CD4-positive, alpha-beta T cell (primary cell): ENCODE measurements around the gene STAB2. TPM values are rescaled to one million over a fixed set of nuclear protein-coding genes. Genes with fewer than 3 reads are reported as not detected.

Source experiments
- ATAC-seq: fragments of 200-7000 bp; cut with Tn5 transposase; one replicate; pipeline ENCODE4 v1.10.0; 2022; ENCODE audit warnings: mild to moderate bottlenecking; ENCODE audit not compliant: poor library complexity
- CTCF ChIA-PET: fragments of 350-600 bp; sonication (Branson Sonifier 250); formaldehyde crosslinking; loops from one replicate; lab custom pipeline; 2021; ENCODE audit warnings: antibody characterized with exemption, inconsistent platforms; lab: Charles Lee
- POLR2A ChIA-PET: fragments of 350-600 bp; sonication (Branson Sonifier 250); formaldehyde crosslinking; loops from one replicate; lab custom pipeline; 2021; ENCODE audit warnings: antibody characterized with exemption, inconsistent platforms; lab: Charles Lee
- DNase-seq, 14 experiments: peaks; one replicate each; pipeline ENCODE4 v3.0.0-alpha.2; 2013 to 2020; ENCODE audit warnings: mixed read lengths in 2 of 14
- H3K27ac ChIP-seq, 2 donors: one replicate each; pipeline versions ENCODE4 v1.5.1 to v1.7.0; 2013; ENCODE audit warnings: low read length in 2 of 2, low read depth in 1 of 2, mild to moderate bottlenecking in 1 of 2
- H3K27me3 ChIP-seq, 2 experiments: 1 replicate in 1 of 2; 2 replicates in 1 of 2; pipeline versions ENCODE4 v1.6.1 to v1.7.0; 2013; ENCODE audit warnings: low read length in 2 of 2, control low read depth in 1 of 2, mild to moderate bottlenecking in 1 of 2, moderate library complexity in 1 of 2; ENCODE audit not compliant: insufficient read depth in 2 of 2, control insufficient read depth in 1 of 2
- H3K36me3 ChIP-seq: one replicate; pipeline ENCODE4 v1.6.1; 2013; ENCODE audit warnings: low read length, control low read depth; ENCODE audit not compliant: insufficient read depth
- H3K4me1 ChIP-seq: one replicate; pipeline ENCODE4 v1.6.1; 2013; ENCODE audit warnings: low read length, control low read depth; ENCODE audit not compliant: insufficient read depth
- H3K4me3 ChIP-seq: one replicate; pipeline ENCODE4 v1.5.1; 2013; ENCODE audit warnings: mild to moderate bottlenecking, low read length, moderate library complexity
- H3K9me3 ChIP-seq, 2 experiments: 1 replicate in 1 of 2; 2 replicates in 1 of 2; pipeline versions ENCODE4 v1.6.1 to v1.7.0; 2013; ENCODE audit warnings: low read length in 2 of 2, mild to moderate bottlenecking in 2 of 2, control low read depth in 1 of 2, moderate library complexity in 1 of 2; ENCODE audit not compliant: control insufficient read depth in 1 of 2, insufficient read depth in 1 of 2
- H3K27ac Mint-ChIP-seq: one replicate; pipeline ENCODE4 v1.8.0; 2020; ENCODE audit warnings: mixed read lengths
- H3K27me3 Mint-ChIP-seq: one replicate; pipeline ENCODE4 v1.8.0; 2021; ENCODE audit warnings: mixed read lengths
- H3K36me3 Mint-ChIP-seq: one replicate; pipeline ENCODE4 v1.8.0; 2021; ENCODE audit warnings: low read depth, mixed read lengths
- H3K4me1 Mint-ChIP-seq: one replicate; pipeline ENCODE4 v1.8.0; 2021; ENCODE audit warnings: low read depth, mixed read lengths
- H3K4me3 Mint-ChIP-seq: one replicate; pipeline ENCODE4 v1.8.0; 2020; ENCODE audit warnings: mild to moderate bottlenecking, mixed read lengths
- H3K9me3 Mint-ChIP-seq: one replicate; pipeline ENCODE4 v1.8.0; 2020; ENCODE audit warnings: mixed read lengths
- intact Hi-C, 2 experiments: fragments of 100-400 bp; cut with DNase I in 1 of 2; cut with micrococcal nuclease in 1 of 2; formaldehyde crosslinking; loops; one replicate each; pipeline versions ENCODE4 v1.15.1 to v1.9.0; 2023 to 2025; cut with DNase I, micrococcal nuclease
- total RNA-seq, 174 experiments: library from RNA in 2 of 174; stranded (reverse) in 2 of 174; gene quantifications; one replicate each; pipeline ENCODE4 v1.2.3 and lab custom pipeline; 2021 to 2026
- TF ChIP-seq, protein P1 (sequence below): fragments of 200-600 bp; IDR thresholded peaks from one replicate; pipeline ENCODE4 v1.8.0; 2022; ENCODE audit warnings: antibody characterized with exemption, mild to moderate bottlenecking

The STAB2 gene
- total RNA-seq, 2 experiments from 2014 or later, result not detected

DNA sequence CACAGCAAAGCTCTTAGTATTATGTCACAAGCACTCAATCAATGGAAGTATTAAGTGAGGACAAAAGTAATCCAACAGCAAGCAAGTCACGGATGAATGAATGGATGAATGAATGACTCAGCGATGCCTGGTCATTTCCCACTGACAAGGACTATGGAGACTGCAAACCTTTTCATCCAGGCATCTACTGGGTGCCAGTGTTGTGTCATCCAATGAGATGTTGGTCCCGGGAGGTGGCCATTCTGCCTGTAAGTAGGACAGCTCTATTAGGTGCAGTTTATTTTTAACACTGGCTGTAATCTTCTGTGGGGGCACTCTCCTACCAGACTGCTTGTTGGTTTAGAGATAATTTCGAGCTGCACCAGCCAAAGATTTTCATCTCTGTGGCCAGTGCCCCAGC, 39.4 kb downstream of the STAB2 start:
- Histone ChIP-seq H3K36me3 (no peaks in the 10 kb centered on the region), H3K4me1 (no peaks in the 10 kb centered on the region), H3K9me3 (no peaks in the 10 kb centered on the region), H3K27me3 (peaks cover 0 to 3% of the 10 kb centered on the region in 2 experiments), H3K4me3 (no peak overlapping the region), H3K27ac (no peak overlapping the region)
- H3K27me3 Mint-ChIP-seq, result peaks cover 16% of the 10 kb centered on the region
- H3K4me1 Mint-ChIP-seq, result no peaks in the 10 kb centered on the region
- intact Hi-C loops, result no loop called here
- DNase-seq (no peak), ATAC-seq (no peak)
- TF ChIP-seq, protein P1, sequence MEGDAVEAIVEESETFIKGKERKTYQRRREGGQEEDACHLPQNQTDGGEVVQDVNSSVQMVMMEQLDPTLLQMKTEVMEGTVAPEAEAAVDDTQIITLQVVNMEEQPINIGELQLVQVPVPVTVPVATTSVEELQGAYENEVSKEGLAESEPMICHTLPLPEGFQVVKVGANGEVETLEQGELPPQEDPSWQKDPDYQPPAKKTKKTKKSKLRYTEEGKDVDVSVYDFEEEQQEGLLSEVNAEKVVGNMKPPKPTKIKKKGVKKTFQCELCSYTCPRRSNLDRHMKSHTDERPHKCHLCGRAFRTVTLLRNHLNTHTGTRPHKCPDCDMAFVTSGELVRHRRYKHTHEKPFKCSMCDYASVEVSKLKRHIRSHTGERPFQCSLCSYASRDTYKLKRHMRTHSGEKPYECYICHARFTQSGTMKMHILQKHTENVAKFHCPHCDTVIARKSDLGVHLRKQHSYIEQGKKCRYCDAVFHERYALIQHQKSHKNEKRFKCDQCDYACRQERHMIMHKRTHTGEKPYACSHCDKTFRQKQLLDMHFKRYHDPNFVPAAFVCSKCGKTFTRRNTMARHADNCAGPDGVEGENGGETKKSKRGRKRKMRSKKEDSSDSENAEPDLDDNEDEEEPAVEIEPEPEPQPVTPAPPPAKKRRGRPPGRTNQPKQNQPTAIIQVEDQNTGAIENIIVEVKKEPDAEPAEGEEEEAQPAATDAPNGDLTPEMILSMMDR, result no peak
- no peaks in the 10 kb centered on the region for H3K36me3 Mint-ChIP-seq
- H3K4me3 Mint-ChIP-seq, result no peak overlapping the region
- POLR2A ChIA-PET, result no interaction called here
- H3K9me3 Mint-ChIP-seq, result no peaks in the 10 kb centered on the region
- H3K27ac Mint-ChIP-seq, result no peak overlapping the region
- CTCF ChIA-PET, result no interaction called here

DNA sequence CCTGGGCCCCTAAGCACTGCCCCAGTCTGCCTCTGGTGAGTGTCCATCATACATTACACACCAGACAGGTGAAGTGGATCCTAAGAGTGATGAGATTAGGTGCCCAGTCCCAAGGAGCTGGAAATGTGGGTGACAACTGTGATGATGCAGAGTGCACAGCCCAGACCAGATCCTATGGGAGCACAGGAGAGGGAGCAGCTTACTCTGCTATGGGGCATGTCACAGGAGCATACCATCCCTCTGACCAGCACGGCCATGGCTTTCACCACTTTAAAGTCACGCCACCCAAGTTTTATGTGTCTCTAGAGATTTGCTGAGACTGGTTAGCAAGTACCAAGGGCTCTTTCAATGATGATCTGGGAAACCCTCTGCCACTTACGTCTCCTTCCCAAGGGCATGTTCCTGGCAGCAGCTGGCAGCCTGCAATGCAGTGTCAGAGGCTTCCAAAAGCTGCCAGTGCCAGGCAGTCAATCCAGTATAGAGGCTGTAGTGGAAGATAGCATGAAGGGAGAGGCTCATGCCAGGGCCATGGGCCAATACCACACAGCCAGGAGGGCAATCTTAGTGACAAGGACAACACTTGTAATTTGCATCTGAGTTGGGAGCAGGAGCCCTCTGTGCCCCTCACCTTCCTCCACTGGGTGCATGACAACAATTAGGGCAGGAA, 40.2 kb downstream of the STAB2 start:
- ATAC-seq (no peak), DNase-seq (no peak)
- TF ChIP-seq, protein P1, result no peak
- Histone ChIP-seq H3K9me3 (peaks cover 2% of the 10 kb centered on the region in 2 experiments), H3K4me3 (no peak overlapping the region), H3K27me3 (peaks cover 0 to 3% of the 10 kb centered on the region in 2 experiments), H3K27ac (no peak overlapping the region), H3K36me3 (no peaks in the 10 kb centered on the region), H3K4me1 (no peaks in the 10 kb centered on the region)
- Mint-ChIP-seq H3K27ac (no peak overlapping the region), H3K27me3 (peaks cover 16% of the 10 kb centered on the region), H3K4me1 (no peaks in the 10 kb centered on the region), H3K4me3 (no peak overlapping the region), H3K9me3 (no peaks in the 10 kb centered on the region), H3K36me3 (no peaks in the 10 kb centered on the region)
- intact Hi-C loops, result no loop called here
- ChIA-PET POLR2A (no interaction called here), CTCF (no interaction called here)

DNA sequence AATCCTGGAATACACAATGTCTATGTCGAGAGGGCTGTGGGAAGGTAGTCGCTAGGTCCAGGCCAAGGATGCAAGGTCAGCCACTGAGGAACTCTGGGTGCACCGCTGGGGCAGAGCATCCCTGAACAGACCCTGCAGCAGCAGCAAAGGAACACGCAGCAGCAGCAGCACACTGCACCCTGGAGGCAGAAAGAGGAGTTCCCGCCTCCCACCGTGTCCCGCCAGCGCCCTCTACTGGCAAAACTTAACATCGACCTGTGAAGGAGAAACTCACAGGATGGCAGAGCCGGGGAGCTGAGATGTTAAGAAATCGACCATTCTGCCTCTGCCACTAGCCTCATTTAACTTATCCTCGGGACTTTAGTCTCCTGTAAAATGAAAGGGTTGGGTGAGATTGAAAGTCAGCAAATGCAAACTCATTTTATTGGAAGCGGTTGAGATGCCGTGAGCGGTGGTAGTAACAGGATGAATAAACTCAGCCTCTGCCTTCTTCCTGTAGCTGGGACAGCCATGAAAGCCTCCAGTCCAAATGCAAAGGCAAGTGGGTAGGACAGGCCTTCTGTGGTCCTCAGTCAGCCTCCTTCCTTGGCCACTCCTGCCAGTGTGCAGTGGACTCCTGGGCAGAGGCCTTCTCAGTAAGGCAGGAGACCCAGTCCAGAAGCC, 45.6 kb downstream of the STAB2 start:
- Histone ChIP-seq H3K27me3 (peaks cover 0 to 5% of the 10 kb centered on the region in 2 experiments), H3K4me3 (no peak overlapping the region), H3K4me1 (no peaks in the 10 kb centered on the region), H3K9me3 (peaks cover 6 to 20% of the 10 kb centered on the region in 2 experiments), H3K27ac (no peak overlapping the region), H3K36me3 (no peaks in the 10 kb centered on the region)
- Mint-ChIP-seq H3K4me3 (no peak overlapping the region), H3K27ac (no peak overlapping the region), H3K36me3 (no peaks in the 10 kb centered on the region), H3K9me3 (no peaks in the 10 kb centered on the region), H3K4me1 (no peaks in the 10 kb centered on the region), H3K27me3 (no peaks in the 10 kb centered on the region)
- TF ChIP-seq, protein P1, result peak; percentile 26
- ATAC-seq (no peak), DNase-seq (peak in 10 of 14 experiments; percentile 2 to 45 (median 12))
- intact Hi-C loops, result no loop called here
- CTCF ChIA-PET, result interaction anchor here (0.8 kb wide), 1 partner anchor 9 kb away, joined by 3 read pairs; no protein-coding TSS in a partner anchor
- POLR2A ChIA-PET, result no interaction called here
